GM19099 (cell line): ENCODE data around the gene FABP3.
A peak's percentile ranks its signal among the peaks of the same experiment; 100 is the strongest.

ENCODE experiments used
- POLR2A ChIP-seq: IDR thresholded peaks from 3 replicates; pipeline ENCODE4 v1.6.1; 2011; ENCODE audit warnings: low read depth; ENCODE audit not compliant: insufficient read length; ENCODE audit errors: extremely low read depth

FABP3 gene

GRCh38 chr1:31373056-31373896 is at the start of gene FABP3:
Gene FABP3, minus strand, starts transcription at chr1:31373076. Its CDS starts 62 bp downstream, at chr1:31373014.
- no peak for TF ChIP-seq POLR2A

- no peak for TF ChIP-seq POLR2A
These were observed 48.6 kb upstream of the FABP3 start for GRCh38 chr1:31421371-31422040.

GRCh38 chr1:31420716-31421115 is 47.8 kb upstream of the FABP3 start:
- TF ChIP-seq POLR2A, result no peak

DNA sequence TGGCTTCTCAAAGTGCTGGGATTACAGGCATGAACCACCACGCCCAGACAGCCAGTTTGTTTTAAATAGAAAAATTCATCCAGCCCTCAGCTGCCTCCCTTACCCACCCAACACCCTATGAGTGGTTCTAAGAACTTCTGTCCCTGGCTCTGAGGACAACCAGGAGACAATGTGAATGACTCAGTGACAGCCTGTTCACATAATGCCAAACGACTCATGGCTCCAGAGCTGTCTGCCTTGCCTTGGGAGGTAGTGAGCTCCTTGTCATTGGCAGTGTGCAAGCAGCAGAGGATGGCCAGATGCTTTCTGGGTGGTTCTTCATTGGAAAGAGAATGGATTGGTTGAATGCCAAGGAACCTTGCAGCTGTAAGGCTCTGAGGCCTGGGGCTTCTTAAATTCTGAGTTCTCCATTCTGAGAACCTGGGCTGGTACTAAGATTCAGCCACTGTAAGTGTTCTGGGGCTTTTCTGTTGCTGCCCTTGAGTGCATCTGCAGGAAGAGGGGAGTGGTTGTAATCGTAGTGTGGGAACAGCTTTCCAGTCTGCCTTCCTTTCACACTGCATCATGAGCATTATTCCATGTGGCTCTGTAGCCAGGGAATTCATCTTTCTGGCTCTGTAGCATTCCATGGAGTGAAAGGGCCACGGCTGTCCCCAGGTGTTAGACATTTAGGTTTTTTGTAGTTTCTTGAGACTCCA is 45.9 kb upstream of the FABP3 start:
- no peak for TF ChIP-seq POLR2A

GRCh38 chr1:31417148-31417547 is 44.3 kb upstream of the FABP3 start:
- no peak for TF ChIP-seq POLR2A

GRCh38 chr1:31416101-31416736 is 43.3 kb upstream of the FABP3 start:
- TF ChIP-seq POLR2A, result no peak

- TF ChIP-seq POLR2A, result no peak
These were observed 42.8 kb upstream of the FABP3 start for GRCh38 chr1:31415658-31416057.

DNA sequence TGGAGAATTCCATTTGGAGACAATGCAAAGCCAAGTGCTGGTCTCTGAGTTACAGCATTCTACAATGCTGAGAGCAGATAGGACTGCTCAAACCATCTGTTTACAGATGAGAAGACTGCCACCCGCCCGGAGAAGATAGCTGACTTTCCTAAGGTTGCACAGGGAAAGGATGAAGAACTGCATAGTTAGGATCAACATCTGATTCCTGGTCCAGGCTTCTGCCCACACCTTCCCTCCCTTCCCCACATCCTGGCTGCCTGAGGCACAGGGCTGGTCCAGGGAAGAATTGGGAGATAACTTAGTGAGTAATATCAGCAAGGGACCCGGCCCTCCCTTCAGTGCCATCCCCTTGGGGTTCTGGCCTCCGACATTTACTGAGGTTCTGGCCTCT is 42.1 kb upstream of the FABP3 start:
- TF ChIP-seq POLR2A, result no peak

DNA sequence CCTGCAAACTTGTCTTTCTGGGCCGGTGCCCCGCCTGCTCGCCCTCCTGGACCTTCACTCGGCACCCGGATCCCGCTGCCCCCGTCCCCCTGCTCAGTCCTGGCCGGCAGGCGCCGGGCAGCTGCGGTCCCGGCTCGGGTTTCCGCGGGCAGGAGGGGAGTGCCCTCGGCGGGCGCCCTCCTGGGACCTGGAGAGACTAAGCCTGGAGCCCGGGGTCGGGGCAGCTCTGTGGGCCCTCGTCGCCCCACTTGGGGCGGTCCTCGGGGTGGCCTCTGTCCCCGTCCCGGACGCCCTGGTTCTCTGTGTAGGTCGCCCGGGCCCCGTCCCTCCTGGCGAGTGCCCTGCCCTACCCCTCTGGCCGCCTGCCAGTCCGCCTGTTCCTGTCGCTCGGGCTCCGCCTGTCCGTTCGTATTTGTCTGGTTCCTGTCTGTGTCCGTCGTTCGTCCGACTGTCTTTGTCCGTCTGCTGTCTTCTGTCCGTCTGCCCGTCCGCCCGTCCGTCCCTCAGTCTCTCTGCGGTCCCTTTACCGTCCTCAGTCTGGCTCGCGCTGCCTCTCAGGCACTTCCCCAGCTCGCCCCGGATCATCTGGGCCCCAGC is 40.6 kb upstream of the FABP3 start:
- TF ChIP-seq POLR2A, result no peak

DNA sequence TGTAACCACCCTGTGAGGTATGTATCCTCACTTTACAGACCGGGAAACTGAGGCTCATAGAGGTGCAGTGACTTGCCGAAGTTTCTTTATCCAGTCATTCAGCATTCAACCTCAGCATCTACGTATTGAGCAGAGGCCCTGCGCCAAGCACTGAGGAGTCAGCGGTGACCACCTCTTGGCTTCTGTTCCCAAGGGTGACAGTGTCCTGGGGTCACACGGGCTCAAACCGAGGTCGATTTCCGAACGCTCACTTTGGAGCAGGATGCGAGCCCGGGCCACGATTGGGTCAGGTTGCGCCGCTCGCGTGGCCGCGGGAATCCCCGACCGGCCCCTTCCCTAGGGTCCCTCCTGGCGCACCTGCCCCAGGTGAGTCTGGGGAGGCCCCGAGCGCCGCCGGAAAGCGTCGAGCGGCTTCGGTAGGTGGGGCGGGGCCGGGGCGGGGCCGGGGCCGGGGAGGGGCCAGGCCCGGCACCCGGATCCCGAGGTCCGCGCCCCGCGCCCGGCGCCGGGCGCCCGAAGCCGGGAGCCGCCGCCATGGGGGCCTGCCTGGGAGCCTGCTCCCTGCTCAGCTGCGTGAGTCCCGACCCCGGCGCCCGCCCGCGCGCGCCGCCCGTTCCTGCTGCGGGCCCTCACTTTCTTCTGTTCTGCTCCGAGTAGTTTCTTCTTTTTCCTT is 40.0 kb upstream of the FABP3 start, which contains the start of gene SERINC2:
Gene SERINC2 (plus strand): TSS at position 482 of the 673 bp plus-strand sequence. CDS start 53 bp downstream, at position 535.
- TF ChIP-seq POLR2A, result peak; percentile 36

DNA sequence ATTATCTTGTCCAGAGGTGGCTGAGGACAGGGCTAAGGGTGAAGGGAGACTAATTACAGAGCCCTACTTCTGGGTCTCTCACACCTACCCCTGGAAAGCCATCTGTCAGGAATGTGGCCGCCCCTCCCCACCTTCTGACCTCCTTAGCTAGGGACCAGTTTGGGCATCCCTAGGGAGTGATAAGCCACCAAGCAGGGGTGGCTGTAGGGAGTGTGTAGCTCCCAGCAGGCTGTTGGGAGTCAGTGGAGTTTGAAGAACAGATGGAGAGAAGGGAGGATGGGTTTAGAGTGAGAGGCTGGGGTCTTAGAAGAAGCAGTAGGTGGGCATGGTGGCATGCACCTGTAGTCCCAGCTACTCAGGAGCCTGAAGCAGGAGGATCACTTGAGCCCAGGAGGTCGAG is 39.3 kb upstream of the FABP3 start:
- no peak for TF ChIP-seq POLR2A

GRCh38 chr1:31410871-31411270 is 38.0 kb upstream of the FABP3 start:
- TF ChIP-seq POLR2A, result no peak

- no peak for TF ChIP-seq POLR2A
These were observed 37.3 kb upstream of the FABP3 start for GRCh38 chr1:31409946-31410858.
